Activated naive CD8-positive, alpha-beta T cell treated with anti-CD3 and anti-CD28 coated beads for 36 hours (primary cell): ENCODE data around the gene BOK. TPM values are rescaled to one million over a fixed set of nuclear protein-coding genes. Genes with fewer than 3 reads are reported as not detected.
"Not testable (repeated sequence)": the region's sequence is repeated elsewhere in the genome, so short reads cannot be mapped to it uniquely, and the experiment has no call there.

Source experiments
- DNase-seq: peaks from one replicate; pipeline ENCODE4 v3.0.0; 2021
- H3K27ac Mint-ChIP-seq: one replicate; pipeline ENCODE4 v1.8.0; 2022; ENCODE audit warnings: mild to moderate bottlenecking, moderate library complexity, mixed read lengths
- H3K27me3 Mint-ChIP-seq: one replicate; pipeline ENCODE4 v1.8.0; 2022; ENCODE audit warnings: mild to moderate bottlenecking, mixed read lengths
- H3K36me3 Mint-ChIP-seq: one replicate; pipeline ENCODE4 v1.8.0; 2021; ENCODE audit warnings: mild to moderate bottlenecking, mixed read lengths
- H3K4me1 Mint-ChIP-seq: one replicate; pipeline ENCODE4 v1.8.0; 2021; ENCODE audit warnings: mixed read lengths
- H3K4me3 Mint-ChIP-seq: one replicate; pipeline ENCODE4 v1.8.0; 2022; ENCODE audit warnings: mild to moderate bottlenecking, moderate library complexity, mixed read lengths
- H3K9me3 Mint-ChIP-seq: one replicate; pipeline ENCODE4 v1.8.0; 2022; ENCODE audit warnings: mixed read lengths
- total RNA-seq, 2 experiments: library from RNA; stranded (reverse); gene quantifications; one replicate each; pipeline ENCODE4 v1.2.3, GENCODE V29; 2021

Gene BOK, protein sequence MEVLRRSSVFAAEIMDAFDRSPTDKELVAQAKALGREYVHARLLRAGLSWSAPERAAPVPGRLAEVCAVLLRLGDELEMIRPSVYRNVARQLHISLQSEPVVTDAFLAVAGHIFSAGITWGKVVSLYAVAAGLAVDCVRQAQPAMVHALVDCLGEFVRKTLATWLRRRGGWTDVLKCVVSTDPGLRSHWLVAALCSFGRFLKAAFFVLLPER
- total RNA-seq = under 1 TPM in 1 of 2 experiments, not detected in 1; 0.08 TPM

DNA sequence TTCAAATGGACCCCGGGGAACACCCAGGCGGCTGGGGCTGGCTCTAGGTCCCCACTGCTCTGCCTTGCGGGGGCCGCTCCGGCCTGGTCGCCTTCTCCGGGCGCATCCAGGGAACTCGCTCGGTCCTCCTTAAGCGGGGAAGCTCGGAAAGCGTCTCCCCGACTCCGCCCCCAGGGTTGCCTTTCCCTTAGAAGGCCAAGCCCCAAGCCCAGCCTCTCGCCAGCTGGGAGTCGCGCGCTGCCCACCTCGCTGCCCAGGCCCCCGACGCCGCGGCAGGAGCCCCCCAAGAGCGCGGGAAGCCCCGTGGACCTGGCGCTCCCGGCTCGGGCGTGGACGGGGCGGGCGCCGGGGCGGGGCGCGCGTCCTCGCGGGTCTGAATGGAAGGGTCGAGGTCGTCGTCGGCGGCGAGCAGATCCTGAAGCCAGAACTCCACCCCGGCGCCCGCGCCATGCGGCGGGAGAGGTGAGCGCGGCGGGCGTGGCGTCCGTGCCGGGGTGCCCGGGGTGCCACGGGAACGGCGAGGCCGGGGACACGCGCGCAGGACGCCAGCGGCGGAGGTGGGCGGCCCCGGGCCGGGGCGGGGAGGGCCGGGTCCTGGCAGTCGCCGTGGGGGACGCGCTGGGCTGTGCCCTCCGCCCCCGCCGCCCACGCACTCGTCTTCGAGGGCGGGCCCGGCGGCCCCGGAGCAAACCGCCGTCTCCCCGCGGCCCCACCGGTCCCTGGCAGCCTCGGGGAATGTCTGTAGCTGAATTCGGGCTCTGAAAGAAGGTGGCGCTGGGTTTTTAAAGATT is at the start of gene BOK:
BOK (plus strand) TSS at position 214 of the 791 bp plus-strand sequence. CDS start 739 bp downstream, outside the sequence.
- H3K9me3 Mint-ChIP-seq = peaks cover 3% of the 10 kb centered on the region
- H3K4me1 Mint-ChIP-seq = peaks cover 4% of the 10 kb centered on the region
- no peak within 1 kb of the TSS for H3K27ac Mint-ChIP-seq
- peak within 1 kb of the TSS; percentile 39 for H3K4me3 Mint-ChIP-seq
- H3K27me3 Mint-ChIP-seq = peaks cover 42% of the 10 kb centered on the region
- H3K36me3 Mint-ChIP-seq = peaks cover 2% of the 10 kb centered on the region
- DNase-seq = peak; percentile 12

DNA sequence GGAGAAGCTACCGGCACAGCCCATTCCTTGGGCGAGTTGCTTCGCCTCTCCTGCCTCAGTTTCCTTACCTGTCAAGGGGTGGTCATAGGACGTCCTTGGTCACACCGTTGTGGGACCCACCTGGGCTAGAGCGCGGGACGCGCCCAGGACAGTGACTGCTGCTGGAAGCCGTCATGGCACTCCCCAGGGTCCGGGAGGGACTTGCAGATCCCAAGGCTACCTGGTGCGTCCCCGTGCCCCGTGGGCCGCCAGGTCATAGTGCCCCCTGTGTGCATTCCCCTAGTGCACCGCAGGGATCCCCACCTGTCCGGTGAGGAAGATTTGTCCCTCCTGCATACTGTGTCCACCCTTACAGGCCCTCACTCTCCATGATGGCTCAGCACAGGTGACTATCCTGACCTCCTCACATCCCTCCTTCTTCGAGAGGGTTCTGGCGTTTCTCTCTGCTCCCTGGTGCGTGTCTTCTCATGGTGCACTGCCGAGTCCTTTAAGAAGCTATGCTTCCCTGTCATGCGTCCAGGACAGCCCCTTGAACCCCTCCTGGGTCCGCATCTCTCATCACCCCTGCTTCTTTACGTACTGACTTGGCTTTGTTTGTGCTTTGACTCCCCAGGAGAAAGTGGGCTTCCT is 49.3 kb upstream of the BOK start:
- Mint-ChIP-seq H3K9me3 (no peaks in the 10 kb centered on the region), H3K27ac (peak overlapping the region; percentile 18), H3K4me1 (peaks cover 14% of the 10 kb centered on the region), H3K4me3 (peak overlapping the region; percentile 44), H3K27me3 (no peaks in the 10 kb centered on the region), H3K36me3 (no peaks in the 10 kb centered on the region)
- DNase-seq = no peak

DNA sequence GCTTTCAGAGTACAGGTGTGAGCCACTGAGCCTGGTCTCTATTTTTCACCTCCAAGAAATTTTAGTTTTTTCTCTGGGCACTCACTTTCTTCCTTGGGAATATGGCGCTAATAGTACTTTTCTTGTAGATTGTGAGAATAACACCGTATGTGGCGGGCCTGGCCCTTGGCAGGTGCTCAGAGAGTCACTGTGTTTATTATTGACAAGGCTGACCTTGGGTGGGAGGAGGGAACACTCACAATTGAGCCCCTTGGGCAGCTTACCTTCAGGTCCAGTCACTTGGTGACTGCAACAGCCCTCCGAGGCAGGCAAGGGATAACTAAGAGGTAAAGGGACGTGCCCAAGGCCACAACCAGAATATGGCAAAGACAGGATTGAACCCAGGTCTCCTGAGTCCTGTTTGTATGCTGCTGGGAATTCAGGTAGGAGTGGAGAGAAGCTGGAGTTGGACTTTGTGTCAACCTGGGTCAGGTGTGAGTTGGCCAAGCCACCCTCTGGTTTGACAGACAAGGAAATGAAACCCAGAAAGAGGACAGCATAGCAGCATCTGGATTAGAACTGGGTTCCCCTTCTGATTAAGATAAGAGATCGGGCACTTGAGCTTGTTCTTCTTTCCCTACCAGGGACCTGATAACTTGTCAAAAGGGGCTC is 47.3 kb upstream of the BOK start:
- H3K36me3 Mint-ChIP-seq = no peaks in the 10 kb centered on the region
- no peaks in the 10 kb centered on the region for H3K9me3 Mint-ChIP-seq
- H3K27me3 Mint-ChIP-seq = no peaks in the 10 kb centered on the region
- no peak overlapping the region for H3K27ac Mint-ChIP-seq
- DNase-seq = no peak
- H3K4me1 Mint-ChIP-seq = peaks cover 33% of the 10 kb centered on the region
- no peak overlapping the region for H3K4me3 Mint-ChIP-seq

DNA sequence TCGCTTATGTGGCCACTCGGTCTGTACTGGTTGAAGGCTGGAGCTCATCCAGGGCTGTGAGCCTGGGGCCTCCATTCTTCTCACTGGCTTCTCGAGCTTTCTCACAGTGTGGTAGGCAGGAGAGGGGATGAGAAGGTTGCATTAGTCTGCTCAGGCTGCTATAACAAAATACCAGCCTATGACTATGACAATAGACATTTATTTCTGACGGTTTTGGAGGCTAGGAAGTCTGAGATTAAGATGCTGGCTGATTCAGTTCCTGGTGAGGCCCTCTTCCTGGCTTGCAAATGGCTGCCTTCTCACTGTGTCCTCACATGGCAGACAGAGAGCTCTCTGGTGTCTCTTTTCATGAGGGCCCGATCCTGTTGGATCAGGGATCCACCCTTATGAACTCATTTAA is 44.0 kb upstream of the BOK start:
- Mint-ChIP-seq H3K27me3 (peaks cover 2% of the 10 kb centered on the region), H3K36me3 (peaks cover 4% of the 10 kb centered on the region), H3K4me3 (no peak overlapping the region), H3K4me1 (peaks cover 23% of the 10 kb centered on the region), H3K9me3 (peaks cover 5% of the 10 kb centered on the region), H3K27ac (peak overlapping the region; percentile 44)
- no peak for DNase-seq

DNA sequence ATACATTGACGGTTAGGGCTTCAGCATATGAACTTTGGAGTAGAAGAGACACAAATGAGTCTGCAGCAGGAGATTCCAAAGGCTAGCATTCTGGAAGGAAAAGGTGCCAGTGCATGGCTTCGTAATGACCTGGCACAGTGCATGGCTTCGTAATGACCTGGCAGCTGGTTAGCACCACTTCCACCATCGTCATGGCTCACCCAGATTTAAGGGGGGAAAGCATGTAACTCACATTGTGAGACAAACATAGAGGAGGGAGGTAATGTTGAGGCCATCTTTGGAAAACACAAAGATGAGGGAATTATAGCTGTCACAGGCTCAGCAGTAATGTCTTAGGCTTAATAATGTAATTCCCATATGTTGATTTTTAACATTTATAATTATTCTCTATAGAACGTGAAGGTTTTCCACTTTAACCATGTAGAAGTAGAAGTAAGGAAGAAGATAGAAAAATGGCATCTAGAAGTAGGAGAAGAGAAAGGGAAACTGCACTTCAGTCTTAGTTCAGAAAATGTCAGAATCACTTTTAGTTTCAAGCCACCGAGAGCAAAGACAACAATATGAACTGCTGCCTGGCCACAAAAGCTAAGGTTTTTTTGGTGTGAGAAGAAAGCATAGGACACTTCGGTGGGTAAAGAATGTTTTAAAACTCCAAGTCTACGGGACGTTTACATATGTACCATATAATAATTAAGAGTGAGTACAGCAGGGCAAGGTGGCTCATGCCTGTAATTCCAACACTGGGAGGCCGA is 43.4 kb upstream of the BOK start:
- Mint-ChIP-seq H3K27me3 (peaks cover 5% of the 10 kb centered on the region), H3K9me3 (peaks cover 5% of the 10 kb centered on the region), H3K36me3 (peaks cover 4% of the 10 kb centered on the region), H3K4me3 (peak overlapping the region; percentile 26), H3K27ac (peak overlapping the region; percentile 78), H3K4me1 (peaks cover 22% of the 10 kb centered on the region)
- DNase-seq = no peak

DNA sequence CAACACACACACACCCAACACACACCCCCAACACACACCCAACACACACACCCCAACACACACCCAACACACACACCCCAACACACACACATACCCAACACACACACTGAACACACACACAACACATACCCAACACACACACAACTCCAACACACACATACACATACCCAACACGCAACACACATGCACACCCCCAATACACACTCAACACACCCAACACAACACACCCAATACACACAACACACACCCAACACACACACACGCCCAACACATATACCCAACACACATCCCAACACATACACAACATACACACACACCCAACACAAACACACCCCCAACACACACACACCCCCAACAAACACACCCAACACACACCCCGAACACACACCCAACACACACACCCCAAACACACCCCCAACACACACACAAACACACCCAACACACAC is 42.0 kb upstream of the BOK start:
- DNase-seq = no peak
- H3K4me1 Mint-ChIP-seq = peaks cover 27% of the 10 kb centered on the region
- H3K9me3 Mint-ChIP-seq = peaks cover 5% of the 10 kb centered on the region
- peaks cover 4% of the 10 kb centered on the region for H3K36me3 Mint-ChIP-seq
- H3K27ac Mint-ChIP-seq = peak overlapping the region; percentile 44
- H3K4me3 Mint-ChIP-seq = no peak overlapping the region
- H3K27me3 Mint-ChIP-seq = peaks cover 12% of the 10 kb centered on the region

DNA sequence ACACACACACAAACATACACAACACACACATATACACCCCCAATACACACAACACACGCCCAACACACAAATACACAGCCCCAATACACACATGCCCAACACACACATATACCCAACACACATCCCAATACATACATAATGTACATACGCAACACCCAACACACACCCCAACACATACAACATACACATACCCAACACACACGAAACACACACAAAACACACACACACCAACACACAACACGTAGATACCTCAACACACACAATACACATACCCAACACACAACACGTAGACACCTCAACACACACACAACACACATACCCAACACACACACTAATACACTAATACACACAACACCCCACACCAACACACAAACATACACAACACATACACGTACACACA is 41.2 kb upstream of the BOK start:
- H3K9me3 Mint-ChIP-seq = peaks cover 5% of the 10 kb centered on the region
- DNase-seq = no peak
- peaks cover 13% of the 10 kb centered on the region for H3K27me3 Mint-ChIP-seq
- no peak overlapping the region for H3K27ac Mint-ChIP-seq
- H3K4me1 Mint-ChIP-seq = peaks cover 27% of the 10 kb centered on the region
- H3K4me3 Mint-ChIP-seq = no peak overlapping the region
- peaks cover 4% of the 10 kb centered on the region for H3K36me3 Mint-ChIP-seq

DNA sequence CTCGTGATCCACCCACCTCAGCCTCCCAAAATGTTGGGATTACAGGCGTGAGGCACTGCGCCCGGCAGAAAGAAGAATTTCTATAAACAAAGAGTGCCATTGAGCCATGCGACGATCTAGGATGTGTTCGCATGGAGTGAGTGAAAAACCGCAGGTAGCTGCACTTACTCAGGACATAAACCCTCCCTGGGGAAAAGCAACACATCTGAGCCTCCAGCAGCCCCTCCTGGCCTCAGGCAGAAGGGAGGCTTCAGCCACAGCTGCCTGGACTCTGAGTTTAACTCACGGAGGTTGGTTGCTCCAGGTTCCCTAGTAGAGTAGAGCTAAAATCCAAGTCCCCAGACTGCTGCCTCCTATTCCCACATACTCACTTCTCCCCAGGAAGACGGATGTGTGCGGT is 38.9 kb upstream of the BOK start:
- Mint-ChIP-seq H3K4me1 (peaks cover 24% of the 10 kb centered on the region), H3K4me3 (no peak overlapping the region), H3K27me3 (peaks cover 15% of the 10 kb centered on the region), H3K9me3 (peaks cover 5% of the 10 kb centered on the region), H3K36me3 (peaks cover 4% of the 10 kb centered on the region), H3K27ac (no peak overlapping the region)
- DNase-seq = no peak

DNA sequence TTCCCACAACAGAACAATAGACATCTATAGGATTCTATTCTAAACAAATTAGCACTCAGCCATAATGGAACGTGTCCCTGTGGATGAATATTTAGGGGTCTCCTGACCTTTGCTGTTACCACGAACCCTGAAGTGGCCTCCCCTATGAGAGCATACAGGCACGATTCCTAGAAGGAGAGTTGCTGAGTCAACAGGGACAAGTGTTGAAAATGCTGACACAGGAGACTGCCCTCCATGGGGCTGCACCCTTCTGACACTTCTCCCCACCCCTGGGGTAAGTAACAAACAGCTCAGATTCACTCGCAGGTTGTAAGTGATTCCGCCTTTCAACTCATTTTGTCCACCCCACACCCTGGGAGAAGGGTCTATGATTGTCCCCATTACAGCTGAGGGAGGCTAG is 36.1 kb upstream of the BOK start:
- Mint-ChIP-seq H3K27me3 (peaks cover 15% of the 10 kb centered on the region), H3K4me3 (no peak overlapping the region)

DNA sequence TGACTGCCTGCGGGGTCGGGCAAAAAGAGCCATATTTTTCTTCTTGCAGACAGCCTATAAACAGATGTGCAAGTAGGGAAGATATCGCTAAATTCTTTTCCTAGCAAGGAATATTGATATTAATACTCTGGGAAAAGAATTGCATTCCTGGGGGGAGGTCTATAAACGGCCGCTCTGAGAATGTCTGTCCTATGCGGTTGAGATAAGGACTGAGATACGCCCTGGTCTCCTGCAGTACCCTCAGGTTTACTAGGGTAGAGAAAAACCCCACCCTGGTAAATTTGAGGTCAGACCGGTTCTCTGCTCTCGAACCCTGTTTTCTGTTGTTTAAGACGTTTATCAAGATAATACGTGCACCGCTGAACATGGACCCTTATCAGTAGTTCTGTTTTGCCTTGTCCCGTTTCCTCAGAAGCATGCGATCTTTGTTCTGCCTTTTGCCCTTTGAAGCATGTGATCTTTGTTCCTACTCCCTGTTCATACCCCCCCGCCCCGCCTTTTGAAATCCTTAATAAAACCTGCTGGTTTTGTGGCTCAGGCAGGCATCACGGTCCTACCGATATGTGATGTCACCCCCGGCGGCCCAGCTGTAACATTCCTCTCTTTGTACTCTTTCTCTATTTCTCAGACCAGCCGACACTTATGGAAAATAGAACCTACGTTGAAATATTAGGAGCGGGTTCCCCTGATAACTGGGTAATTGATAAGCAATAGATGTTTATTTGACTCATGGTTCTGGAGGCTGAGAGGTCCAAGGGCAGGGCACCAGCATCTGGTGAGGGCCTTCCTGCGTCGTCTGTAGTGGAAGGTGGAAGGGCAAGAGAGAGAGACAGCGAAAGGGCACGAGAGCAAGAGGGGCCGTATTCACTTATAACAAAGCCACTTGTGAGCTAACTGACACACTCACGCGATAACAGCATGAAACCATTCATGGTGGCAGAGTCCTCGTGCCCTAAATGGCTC is 32.4 kb upstream of the BOK start:
- not testable (repeated sequence) for H3K36me3 Mint-ChIP-seq, H3K4me1 Mint-ChIP-seq, H3K4me3 Mint-ChIP-seq, H3K27me3 Mint-ChIP-seq, H3K27ac Mint-ChIP-seq, H3K9me3 Mint-ChIP-seq, DNase-seq

More for the DNA sequence above, 36.1 kb upstream of the BOK start:
- DNase-seq = no peak
- Mint-ChIP-seq H3K27ac (no peak overlapping the region), H3K9me3 (peaks cover 3% of the 10 kb centered on the region), H3K36me3 (peaks cover under 1% of the 10 kb centered on the region), H3K4me1 (peaks cover 5% of the 10 kb centered on the region)

DNA sequence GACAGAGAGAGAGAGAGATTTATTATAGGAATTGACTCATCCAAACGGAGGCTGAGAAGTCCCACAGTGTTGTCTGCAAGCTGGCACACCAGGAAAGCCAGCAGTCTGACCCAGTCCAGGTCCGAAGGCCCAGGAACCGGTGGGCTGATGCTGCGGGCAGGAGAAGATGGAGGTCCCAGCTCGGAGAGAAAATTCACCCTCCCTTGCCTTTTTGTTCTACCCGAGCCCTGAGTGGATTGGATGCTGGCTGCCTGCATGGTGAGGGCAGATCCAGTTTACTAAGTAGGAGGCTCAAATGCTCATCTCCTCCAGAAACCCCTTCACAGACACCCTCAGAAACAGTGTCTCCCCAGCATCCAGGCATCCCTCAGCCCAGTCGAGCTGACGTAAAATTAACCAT is 28.0 kb upstream of the BOK start:
- H3K4me1 Mint-ChIP-seq = no peaks in the 10 kb centered on the region
- no peak for DNase-seq
- H3K27me3 Mint-ChIP-seq = peaks cover 6% of the 10 kb centered on the region
- no peaks in the 10 kb centered on the region for H3K36me3 Mint-ChIP-seq
- no peak overlapping the region for H3K4me3 Mint-ChIP-seq
- peaks cover 2% of the 10 kb centered on the region for H3K9me3 Mint-ChIP-seq
- no peak overlapping the region for H3K27ac Mint-ChIP-seq

DNA sequence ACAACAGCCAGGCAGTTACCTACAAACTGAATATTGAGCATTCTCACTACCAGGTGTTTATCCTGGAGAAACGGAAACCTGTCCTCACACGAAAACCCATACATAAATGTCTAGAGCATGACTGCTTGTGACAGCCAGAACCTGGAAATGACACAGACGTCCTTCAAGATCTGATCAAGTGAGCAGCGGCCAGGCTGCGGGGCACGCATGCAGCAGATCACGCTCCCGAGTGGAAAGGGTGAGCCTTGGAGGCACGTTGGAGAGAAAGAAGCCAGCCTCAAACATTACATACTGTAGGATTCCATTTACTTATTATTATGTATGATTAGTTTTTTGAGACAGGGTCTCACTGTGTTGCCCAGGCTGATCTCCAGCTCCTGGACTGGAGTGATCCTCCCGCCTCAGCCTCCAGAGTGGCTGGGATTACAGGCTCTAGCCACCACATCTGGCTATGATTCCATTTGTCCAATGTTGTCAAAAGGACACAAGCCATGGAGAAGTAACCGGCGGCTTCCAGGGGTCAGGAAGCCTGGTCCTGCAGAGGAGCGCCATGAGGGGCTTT is 27.3 kb upstream of the BOK start:
- Mint-ChIP-seq H3K4me3 (no peak overlapping the region), H3K4me1 (no peaks in the 10 kb centered on the region), H3K36me3 (no peaks in the 10 kb centered on the region), H3K27ac (no peak overlapping the region), H3K9me3 (peaks cover 2% of the 10 kb centered on the region), H3K27me3 (peaks cover 6% of the 10 kb centered on the region)
- DNase-seq = no peak

DNA sequence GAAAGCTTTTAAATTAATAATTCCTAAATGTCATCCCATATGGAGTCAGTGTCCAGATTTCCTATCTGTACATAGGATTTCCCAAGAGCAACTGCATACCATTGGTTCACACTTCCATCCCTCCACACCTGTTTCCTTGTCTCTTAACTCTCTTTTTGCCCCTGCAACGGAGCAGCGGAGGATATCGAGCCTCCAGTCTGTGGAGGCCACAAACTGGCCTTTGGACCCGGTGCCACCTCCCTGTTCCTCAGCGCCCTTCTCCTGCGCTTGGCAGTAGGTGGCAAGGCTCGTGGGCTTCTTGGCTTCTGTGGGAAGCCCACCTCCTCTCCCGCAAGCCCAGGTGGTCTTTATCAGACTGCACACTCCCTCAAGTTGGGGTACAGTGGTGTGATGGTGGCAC is 26.4 kb upstream of the BOK start:
- Mint-ChIP-seq H3K4me3 (no peak overlapping the region), H3K27me3 (peaks cover 6% of the 10 kb centered on the region), H3K4me1 (no peaks in the 10 kb centered on the region), H3K27ac (no peak overlapping the region), H3K9me3 (no peaks in the 10 kb centered on the region), H3K36me3 (no peaks in the 10 kb centered on the region)
- no peak for DNase-seq
